Gastroesophageal sphincter (tissue), 3 donors: Measurements from ENCODE around the gene TANK.

ENCODE experiments used
- CTCF ChIP-seq, 4 experiments: fragments of 200-600 bp in 2 of 4; fragments of 450-650 bp in 2 of 4; sonication (generic) in 1 of 4; IDR thresholded peaks; one replicate each; pipeline ENCODE4 v1.5.1; 2017 to 2019; ENCODE audit warnings: antibody characterized with exemption in 4 of 4, mild to moderate bottlenecking in 2 of 4, moderate library complexity in 2 of 4
- POLR2AphosphoS5 ChIP-seq: sonication (generic); formaldehyde crosslinking; IDR thresholded peaks from one replicate; pipeline ENCODE4 v1.6.1; 2017; ENCODE audit warnings: antibody characterized with exemption

GRCh38 chr2:161230959-161231358 lies 70.7 kb downstream of the TANK start:
- TF ChIP-seq CTCF (IDR thresholded peaks at IDR 0.05) (no peak), POLR2AphosphoS5 (no peak)
